HG02981 (cell line): Measurements from ENCODE around the gene DBF4.

Experiments used
- ATAC-seq: cut with Tn5 transposase; IDR thresholded peaks from one replicate; pipeline ENCODE4 v1.9.1; 2021; ENCODE audit warnings: mild to moderate bottlenecking, moderate library complexity; ENCODE audit not compliant: unreplicated experiment

Gene DBF4

DNA sequence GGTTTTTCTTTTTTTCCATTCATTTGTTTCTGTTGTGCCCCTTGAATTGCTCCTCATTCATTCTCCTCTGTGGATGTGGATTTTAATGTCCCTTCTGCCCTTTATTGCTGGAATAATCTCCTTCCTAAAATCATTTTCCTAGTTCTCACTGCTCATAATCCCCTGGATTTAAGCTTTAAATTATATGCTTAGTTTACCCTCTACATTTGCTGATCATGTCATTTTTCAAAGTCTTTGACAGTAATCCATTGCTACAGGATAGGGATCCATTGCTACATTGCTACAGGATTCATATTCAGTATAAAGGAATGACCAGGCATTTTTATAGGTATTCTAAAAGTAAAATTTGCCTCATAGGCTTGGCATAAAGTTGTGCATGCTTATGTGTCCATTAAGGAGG is 72.1 kb downstream of the DBF4 start:
- ATAC-seq: no peak
